RWPE2 (cell line): ENCODE measurements around the gene GGA3.
A peak's percentile ranks its signal among the peaks of the same experiment; 100 is the strongest.

Experiments
- ATAC-seq: fragments of 200-7000 bp; cut with Tn5 transposase; 3 replicates; pipeline ENCODE4 v1.9.1; 2021; ENCODE audit warnings: low read depth
- DNase-seq: peaks from one replicate; pipeline ENCODE4 v3.0.0-alpha.2; 2020; ENCODE audit warnings: low spot score
- H3K27ac ChIP-seq: fragments of 450-650 bp; 2 replicates; pipeline ENCODE4 v1.5.1; 2017; ENCODE audit warnings: mild to moderate bottlenecking; ENCODE audit not compliant: poor library complexity, severe bottlenecking
- H3K27me3 ChIP-seq: fragments of 250-450 bp; sonication (Bioruptor Pico); 2 replicates; pipeline ENCODE4 v1.5.1; 2021; ENCODE audit warnings: mild to moderate bottlenecking, moderate library complexity; ENCODE audit not compliant: insufficient read depth, poor library complexity, severe bottlenecking
- H3K36me3 ChIP-seq: fragments of 250-450 bp; sonication (Bioruptor Pico); 2 replicates; pipeline ENCODE4 v1.5.1; 2020; ENCODE audit warnings: low read depth, mild to moderate bottlenecking, moderate library complexity
- H3K4me1 ChIP-seq: fragments of 250-450 bp; sonication (Bioruptor Pico); 2 replicates; pipeline ENCODE4 v1.5.1; 2021; ENCODE audit warnings: mild to moderate bottlenecking, moderate library complexity; ENCODE audit not compliant: insufficient read depth, poor library complexity, severe bottlenecking
- H3K4me3 ChIP-seq: fragments of 250-450 bp; sonication (Bioruptor Pico); 2 replicates; pipeline ENCODE4 v1.5.1; 2021; ENCODE audit warnings: mild to moderate bottlenecking, moderate library complexity; ENCODE audit not compliant: severe bottlenecking
- H3K9me3 ChIP-seq: fragments of 250-450 bp; sonication (Bioruptor Pico); 2 replicates; pipeline ENCODE4 v1.5.1; 2021; ENCODE audit warnings: mild to moderate bottlenecking, moderate library complexity; ENCODE audit not compliant: severe bottlenecking
- TF ChIP-seq, protein P1 (sequence below): fragments of 450-650 bp; IDR thresholded peaks from one replicate; pipeline ENCODE4 v1.5.1; 2017; ENCODE audit warnings: mild to moderate bottlenecking, moderate library complexity; ENCODE audit not compliant: poor library complexity, severe bottlenecking

GGA3 gene

DNA sequence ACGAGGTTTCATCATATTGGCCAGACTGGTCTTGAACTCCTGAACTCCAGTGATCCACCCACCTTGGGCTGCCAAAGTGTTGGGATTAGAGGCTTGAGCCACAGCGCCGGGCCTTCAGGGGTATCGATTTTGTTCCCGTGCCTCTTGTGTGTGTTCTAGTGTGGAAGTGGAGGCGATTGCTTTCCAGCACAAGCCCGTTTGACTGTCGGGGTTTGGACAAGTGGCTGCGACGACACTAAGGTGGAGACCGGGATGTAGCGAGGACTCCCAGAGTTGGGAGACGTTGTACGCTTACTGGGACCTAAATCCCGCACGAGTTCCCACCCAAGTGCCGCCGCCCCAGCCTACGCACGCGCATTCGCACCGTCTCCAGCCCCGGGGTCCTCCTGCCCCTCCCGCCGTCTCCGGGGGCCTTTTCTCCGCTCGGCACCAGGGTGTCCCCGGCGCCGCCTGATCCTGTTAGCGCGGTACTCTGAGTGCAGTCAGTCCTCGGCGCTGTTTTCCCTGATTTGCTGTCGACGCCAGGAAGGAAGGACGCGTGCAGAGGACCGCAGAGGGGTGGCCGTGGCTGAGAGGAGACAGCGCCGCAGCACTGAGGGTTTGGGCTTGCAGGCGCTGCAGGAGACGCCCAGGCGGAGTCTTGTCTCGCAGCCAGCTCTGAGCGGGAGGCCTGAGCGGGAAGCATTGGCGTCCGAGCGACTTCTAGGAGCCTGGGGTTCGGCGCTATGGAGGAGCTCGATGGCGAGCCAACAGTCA, 56.2 kb downstream of the GGA3 start, which contains the start of gene NUP85:
NUP85 (plus strand) TSS at position 643 of the 756 bp plus-strand sequence; CDS start at position 726, 83 bp downstream.
- TF ChIP-seq, protein P1, sequence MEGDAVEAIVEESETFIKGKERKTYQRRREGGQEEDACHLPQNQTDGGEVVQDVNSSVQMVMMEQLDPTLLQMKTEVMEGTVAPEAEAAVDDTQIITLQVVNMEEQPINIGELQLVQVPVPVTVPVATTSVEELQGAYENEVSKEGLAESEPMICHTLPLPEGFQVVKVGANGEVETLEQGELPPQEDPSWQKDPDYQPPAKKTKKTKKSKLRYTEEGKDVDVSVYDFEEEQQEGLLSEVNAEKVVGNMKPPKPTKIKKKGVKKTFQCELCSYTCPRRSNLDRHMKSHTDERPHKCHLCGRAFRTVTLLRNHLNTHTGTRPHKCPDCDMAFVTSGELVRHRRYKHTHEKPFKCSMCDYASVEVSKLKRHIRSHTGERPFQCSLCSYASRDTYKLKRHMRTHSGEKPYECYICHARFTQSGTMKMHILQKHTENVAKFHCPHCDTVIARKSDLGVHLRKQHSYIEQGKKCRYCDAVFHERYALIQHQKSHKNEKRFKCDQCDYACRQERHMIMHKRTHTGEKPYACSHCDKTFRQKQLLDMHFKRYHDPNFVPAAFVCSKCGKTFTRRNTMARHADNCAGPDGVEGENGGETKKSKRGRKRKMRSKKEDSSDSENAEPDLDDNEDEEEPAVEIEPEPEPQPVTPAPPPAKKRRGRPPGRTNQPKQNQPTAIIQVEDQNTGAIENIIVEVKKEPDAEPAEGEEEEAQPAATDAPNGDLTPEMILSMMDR: no peak
- Histone ChIP-seq H3K4me1 (no peaks in the 10 kb centered on the region), H3K36me3 (peaks cover 19% of the 10 kb centered on the region), H3K9me3 (no peaks in the 10 kb centered on the region), H3K27me3 (no peaks in the 10 kb centered on the region), H3K4me3 (peak within 1 kb of the TSS; percentile 79), H3K27ac (peak within 1 kb of the TSS; percentile 74)
- DNase-seq: peak; percentile 96
- ATAC-seq: peak; percentile 83

DNA sequence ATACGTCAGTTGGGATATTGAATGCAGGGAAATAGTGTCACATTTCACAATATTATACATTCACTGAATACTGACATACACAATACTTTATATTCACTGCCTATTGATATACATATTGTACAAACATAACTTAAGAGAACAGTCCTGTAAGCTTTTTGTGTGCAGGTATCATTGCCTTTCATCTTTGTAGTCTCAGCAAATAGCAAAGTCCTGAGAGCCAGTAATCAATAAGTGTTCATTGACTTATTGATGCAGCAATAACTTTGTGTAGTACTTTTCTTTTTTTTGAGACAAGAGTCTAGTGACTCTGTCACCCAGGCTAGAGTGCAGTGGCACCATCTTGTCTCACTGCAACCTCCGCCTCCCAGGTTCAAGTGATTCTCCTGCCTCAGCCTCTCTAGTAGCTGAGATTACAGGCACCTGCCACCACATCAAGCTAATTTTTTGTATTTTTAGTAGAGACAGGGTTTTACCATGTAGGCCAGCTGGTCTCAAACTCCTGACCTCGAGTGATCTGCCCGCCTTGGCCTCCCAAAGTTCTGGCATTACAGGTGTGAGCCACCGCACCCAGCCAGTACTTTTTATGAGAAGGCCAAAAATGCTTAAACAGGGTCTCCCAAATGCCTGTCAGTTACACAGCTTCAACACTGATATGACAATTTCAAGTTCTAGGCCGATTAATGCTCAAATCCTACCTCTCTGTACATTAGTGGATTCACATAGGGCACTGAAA, 61.4 kb downstream of the GGA3 start:
- TF ChIP-seq, protein P1: no peak
- no peak overlapping the region for H3K4me3 ChIP-seq

DNA sequence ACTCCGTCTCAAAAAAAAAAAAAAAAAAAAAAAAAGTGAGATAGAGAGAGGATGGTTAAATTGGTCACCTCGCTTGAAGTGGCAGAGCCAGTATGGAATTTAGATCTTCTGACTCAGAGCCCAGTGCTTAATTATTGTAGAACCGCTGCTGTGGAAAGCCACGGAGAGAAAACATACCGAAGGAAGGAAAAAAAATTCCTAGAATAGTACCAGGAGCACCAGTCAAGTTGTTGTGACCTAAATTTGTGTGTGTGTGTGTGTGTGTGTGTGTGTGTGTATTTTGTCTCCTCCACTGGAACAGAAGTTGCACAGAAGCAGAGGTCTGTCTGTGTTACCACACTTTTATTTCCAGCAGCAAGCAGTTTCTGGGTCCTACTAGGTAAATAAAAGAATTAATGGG, 66.5 kb downstream of the GGA3 start:
- DNase-seq (no peak), ATAC-seq (no peak)
- no peak overlapping the region for H3K27ac ChIP-seq
- no peaks in the 10 kb centered on the region for H3K36me3 ChIP-seq
- no peaks in the 10 kb centered on the region for H3K9me3 ChIP-seq
- no peaks in the 10 kb centered on the region for H3K27me3 ChIP-seq
- H3K4me3 ChIP-seq: no peak overlapping the region
- TF ChIP-seq, protein P1: no peak
- no peaks in the 10 kb centered on the region for H3K4me1 ChIP-seq

More for the DNA sequence above, 61.4 kb downstream of the GGA3 start:
- Histone ChIP-seq H3K27me3 (no peaks in the 10 kb centered on the region), H3K9me3 (no peaks in the 10 kb centered on the region), H3K4me1 (no peaks in the 10 kb centered on the region), H3K27ac (no peak overlapping the region), H3K36me3 (no peaks in the 10 kb centered on the region)
- no peak for DNase-seq
- no peak for ATAC-seq

DNA sequence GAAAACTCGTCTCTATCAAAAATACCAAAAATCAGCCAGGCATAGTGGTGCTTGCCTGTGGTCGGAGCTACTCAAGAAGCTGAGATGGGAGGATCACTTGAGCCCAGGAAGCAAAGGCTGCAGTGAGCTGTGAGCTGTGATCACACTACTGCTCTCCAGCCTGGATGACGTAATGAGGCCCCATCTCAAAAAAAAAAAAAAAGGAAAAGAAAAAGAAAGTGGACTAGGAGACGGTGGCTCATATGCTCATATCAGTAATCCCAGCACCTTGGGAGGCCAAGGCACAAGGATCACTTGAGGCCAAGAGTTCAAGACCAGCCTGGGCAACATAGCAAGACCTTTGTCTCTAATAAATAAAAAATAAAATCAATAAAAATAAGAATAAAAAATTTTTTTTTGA, 69.8 kb downstream of the GGA3 start:
- no peaks in the 10 kb centered on the region for H3K4me1 ChIP-seq
- no peak for ATAC-seq
- no peak for DNase-seq
- no peaks in the 10 kb centered on the region for H3K27me3 ChIP-seq
- TF ChIP-seq, protein P1: no peak
- no peak overlapping the region for H3K27ac ChIP-seq
- H3K9me3 ChIP-seq: no peaks in the 10 kb centered on the region
- no peak overlapping the region for H3K4me3 ChIP-seq
- no peaks in the 10 kb centered on the region for H3K36me3 ChIP-seq
